Cortex of kidney (tissue), 1 donor: ENCODE measurements around the gene RAB7A.

Experiments
- DNase-seq: peaks from one replicate; lab custom pipeline; 2025; lab: John Stamatoyannopoulos, UW

Gene RAB7A

GRCh38 chr3:128726023-128727016 is at the start of gene RAB7A:
RAB7A (plus strand) TSS chr3:128726183; CDS start chr3:128795368, 69,185 bp downstream.
- peak; percentile 45 for DNase-seq

- DNase-seq: no peak
Observed at GRCh38 chr3:128679338-128679737, 46.6 kb upstream of the RAB7A start.

- peak; percentile 90 for DNase-seq
Observed at GRCh38 chr3:128680603-128681368, 45.2 kb upstream of the RAB7A start.

- DNase-seq: no peak
Observed at GRCh38 chr3:128681369-128681829, 44.6 kb upstream of the RAB7A start.

DNA sequence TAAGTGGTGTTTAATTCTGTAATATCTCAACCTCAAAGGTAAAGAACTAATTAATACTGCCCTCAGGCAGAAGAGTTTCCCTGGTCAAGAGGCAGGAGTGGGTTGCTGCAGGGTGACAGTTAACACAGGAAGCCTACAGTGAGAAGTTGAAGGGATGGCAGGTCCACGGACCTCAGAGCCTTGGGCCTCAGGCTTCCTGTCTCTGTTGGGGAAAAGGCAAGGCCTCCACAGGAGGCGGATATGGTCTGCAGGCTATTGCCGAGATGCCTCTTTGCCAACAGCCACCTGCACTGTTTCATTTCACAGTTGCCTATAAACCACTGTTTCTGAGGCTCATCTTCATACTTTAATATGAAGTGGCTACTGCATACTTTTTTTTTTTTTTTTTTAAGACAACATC is 42.0 kb upstream of the RAB7A start:
- no peak for DNase-seq

GRCh38 chr3:128684986-128685726 is 40.8 kb upstream of the RAB7A start:
- no peak for DNase-seq

GRCh38 chr3:128686465-128686864 is 39.5 kb upstream of the RAB7A start:
- no peak for DNase-seq

DNA sequence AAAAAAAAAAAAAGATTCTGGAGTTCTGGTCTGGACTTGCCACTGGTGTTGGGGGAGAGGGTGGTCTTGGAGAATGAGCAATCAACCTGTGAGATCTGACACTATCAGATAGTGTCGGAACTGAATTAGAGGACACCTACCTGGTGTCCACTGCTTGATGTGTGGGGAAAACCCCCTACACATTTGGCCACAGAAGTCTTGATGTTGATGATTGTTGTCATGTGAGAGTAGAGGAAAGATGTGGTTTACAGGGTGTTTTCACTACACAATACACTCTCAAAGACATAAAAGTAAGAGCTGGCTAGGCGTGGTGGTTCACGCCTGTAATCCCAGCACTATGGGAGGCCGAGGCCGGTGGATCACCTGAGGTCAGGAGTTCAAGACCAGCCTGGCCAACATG is 36.9 kb upstream of the RAB7A start:
- DNase-seq: no peak

DNA sequence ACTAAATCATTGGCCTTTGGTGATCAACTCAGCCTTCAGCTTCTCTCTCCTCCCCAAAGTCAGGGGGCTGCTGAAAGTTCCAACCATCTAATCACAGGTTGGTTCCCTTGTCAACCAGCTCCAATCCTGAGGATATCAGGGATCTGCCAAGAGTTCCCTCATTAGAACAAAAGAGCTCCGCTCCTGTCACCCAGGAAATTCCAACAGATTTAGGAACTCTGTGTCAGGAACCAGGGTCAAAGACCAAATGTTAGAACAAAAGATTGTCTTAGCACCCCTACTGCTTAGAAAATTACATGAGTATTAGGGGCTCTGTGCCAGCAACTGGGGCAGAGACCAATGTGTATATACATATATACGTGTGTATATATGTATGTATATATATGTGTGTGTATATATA is 32.3 kb upstream of the RAB7A start:
- DNase-seq: no peak

GRCh38 chr3:128697341-128697740 is 28.6 kb upstream of the RAB7A start:
- no peak for DNase-seq

DNA sequence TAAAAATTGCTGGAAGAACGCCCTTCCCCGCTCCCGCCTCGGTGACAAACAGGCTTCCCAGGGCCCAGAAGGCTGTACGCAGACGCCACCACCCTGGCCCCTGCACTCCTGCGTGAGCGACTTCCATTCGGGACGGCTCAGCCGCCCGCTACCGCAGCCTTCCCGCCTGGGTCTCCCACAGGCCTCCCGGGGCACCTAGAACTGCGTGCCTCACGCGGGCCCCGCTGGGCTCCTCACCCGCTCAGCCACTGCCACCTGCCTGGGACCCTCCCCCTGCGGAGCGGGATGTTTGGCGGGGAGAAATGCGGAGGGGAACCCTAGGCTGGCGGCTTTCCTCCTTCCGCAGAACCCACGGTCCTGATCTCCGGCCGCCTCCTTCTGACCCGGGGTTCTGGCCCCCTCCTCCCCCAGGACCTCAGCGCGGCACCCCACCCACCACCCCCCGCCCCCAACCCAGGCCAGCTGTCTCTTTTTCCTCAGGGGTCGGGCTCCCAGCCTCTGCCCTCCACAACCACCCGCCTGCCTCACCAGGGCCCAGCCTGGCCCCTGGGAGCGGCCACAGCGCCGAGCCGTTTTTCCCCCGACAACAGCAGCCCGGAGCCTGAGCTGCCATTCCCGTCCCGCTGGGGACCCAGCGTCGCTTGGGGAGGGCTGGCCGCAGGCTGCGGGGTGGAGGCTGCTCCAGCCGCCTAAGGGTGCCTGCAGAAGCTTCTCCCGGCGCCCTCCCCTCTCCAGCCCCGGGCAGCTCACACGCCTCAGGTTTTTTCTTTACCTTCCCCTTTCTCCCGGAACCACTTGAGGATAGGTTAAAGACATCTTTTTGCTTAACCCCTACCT is 27.6 kb upstream of the RAB7A start:
- no peak for DNase-seq

DNA sequence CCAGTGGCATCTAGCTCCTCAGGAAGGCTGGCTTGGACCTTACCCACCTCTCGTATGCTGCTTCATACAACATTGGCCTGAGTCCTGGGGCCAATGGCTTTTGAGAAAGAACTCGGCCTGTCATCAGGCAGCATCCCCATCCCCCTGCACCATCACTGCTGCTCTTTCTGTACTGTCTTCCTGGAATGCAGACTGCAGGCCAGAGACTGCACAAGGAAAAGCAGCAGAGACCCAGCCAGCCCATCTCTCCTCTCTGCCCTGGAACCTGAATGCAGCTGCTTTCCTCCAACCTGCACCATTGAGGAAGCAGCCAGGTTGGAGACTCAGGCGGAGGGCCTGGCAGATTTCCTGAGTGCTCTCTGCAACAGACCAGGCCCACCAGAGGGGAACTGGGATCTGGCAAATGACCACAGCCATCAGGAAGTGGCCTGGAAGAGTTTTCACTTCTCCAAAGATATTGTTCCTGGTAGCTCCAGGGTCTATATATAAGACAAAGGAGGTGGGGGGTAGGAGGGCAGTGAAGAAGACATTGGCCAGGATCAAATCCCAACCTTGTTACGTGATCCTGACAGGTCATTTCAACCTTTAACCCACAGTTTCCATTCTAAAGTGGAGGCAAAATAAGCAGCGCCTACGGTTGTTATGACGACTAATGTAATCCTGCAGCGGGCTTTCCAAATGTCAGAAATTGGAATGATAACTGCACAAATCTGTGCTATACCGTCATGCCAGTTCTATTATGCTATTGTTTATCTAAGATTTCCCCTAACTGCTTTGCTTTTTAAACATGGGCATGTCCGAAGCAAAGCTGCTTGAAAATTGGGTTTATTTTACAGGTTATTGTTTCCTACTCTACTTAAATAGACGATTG is 24.4 kb upstream of the RAB7A start:
- no peak for DNase-seq

DNA sequence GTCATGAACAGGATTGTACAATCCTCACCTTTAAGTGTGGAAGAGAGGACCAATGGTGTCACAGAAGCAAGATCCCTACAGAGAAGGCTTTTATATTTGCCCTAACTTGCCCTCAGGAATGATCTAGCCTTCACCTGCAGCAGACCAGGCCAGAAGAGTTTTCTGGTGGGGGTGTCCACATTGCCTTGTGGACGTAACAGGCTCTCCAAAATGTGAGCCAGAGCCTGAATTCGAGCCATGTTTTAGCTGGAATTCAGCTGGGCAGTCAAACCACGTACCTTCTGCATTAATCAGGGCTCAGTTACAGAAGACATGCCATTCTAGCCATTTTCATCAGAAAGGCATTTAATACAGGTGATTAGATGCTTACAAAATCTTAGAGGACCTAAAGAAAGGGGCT is 23.6 kb upstream of the RAB7A start:
- no peak for DNase-seq

DNA sequence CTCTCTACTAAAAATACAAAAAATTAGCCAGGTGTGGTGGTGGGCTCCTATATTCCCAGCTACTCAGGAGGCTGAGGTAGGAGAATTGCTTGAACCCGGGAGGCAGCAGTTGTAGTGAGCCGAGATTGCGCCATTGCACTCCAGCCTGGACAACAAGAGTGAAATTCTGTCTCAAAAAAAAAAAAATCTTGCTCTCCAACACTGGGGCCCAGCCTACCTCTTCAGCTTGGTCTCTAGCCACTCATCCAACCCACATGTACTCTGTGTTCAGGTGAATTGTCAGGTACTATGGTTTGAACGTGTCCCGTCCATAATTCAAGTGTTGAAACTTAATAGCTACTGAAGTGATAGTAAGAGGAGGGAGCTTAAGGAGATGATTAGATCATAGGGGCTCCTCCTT is 22.4 kb upstream of the RAB7A start:
- no peak for DNase-seq

GRCh38 chr3:128706086-128706615 is 19.8 kb upstream of the RAB7A start:
- no peak for DNase-seq

GRCh38 chr3:128707928-128708494 is 18.0 kb upstream of the RAB7A start:
- DNase-seq: no peak

- no peak for DNase-seq
Observed at GRCh38 chr3:128709038-128709437, 16.9 kb upstream of the RAB7A start.

GRCh38 chr3:128709506-128710210 is 16.3 kb upstream of the RAB7A start:
- DNase-seq: no peak
